Activated CD4-positive, alpha-beta T cell treated with anti-CD3 and anti-CD28 coated beads, Interleukin-2, amount 50 U/mL, for 1 hour (primary cell): ENCODE data around the gene FCER2.

Source experiments
- DNase-seq: peaks from one replicate; pipeline ENCODE4 v3.0.0-alpha.2; 2020

Gene FCER2

DNA sequence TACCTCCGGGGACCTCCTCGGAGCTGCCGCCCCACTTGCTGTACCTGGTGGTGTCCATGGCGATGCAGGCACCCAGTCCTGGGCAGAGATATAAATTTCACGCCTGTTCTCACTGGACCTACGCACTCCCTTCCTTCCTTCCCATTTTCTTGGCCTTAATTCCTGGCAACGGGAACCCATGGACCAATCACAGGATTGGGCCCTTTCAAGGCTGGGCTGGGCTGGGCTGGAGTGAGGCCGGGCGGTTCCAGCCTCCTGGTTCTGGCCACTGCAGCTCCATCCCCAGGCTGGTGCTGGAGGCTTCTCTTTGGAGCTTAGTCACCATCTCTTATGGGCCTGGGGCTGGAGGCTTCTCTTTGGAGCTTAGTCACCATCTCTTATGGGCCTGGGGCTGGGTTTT lies 30.1 kb upstream of the FCER2 start, which contains the start of gene CLEC4G:
Gene CLEC4G, minus strand, starts transcription at position 66 of the 400 bp plus-strand sequence. Its CDS starts 8 bp downstream, at position 58.
- DNase-seq, result no peak

DNA sequence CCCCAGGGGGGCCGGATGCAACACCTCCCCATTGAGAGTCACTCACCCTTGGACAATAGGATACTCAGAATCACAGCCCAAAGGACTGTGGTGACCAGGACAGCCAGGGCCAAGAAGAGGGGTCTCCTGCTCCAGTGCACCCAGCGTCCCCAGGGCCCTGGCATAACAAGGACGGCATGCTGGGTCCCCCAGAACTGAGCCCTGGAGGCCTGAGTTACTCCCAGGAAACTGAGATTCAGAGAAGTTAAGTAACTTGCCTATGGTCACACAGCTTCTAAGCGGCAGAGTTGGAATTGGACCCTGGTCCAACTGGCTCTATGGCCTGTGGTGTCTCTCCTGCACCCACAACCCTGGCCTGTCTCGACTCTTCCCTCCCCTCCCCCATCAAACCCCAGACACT lies 29.7 kb upstream of the FCER2 start:
- no peak for DNase-seq

DNA sequence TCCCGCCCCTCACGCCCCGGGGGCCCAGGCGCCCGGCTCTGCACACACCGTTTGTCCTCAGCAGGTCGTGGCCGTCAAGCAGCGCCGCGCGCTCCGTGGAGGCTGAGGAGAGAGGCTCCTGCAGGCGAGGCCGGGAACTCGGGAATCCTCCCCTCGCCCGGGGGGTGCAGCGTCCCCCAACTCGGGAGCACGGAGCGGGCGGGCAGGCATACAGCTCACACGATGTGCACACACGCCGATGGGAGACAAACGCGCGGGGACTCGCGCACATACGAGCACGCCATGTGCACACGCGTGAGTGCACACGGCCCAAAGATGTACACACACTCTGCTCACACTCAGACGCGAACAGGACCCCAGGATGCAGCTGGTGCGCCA lies 29.3 kb upstream of the FCER2 start:
- DNase-seq, result no peak

GRCh38 chr19:7730286-7731217 lies 28.6 kb upstream of the FCER2 start:
- no peak for DNase-seq

DNA sequence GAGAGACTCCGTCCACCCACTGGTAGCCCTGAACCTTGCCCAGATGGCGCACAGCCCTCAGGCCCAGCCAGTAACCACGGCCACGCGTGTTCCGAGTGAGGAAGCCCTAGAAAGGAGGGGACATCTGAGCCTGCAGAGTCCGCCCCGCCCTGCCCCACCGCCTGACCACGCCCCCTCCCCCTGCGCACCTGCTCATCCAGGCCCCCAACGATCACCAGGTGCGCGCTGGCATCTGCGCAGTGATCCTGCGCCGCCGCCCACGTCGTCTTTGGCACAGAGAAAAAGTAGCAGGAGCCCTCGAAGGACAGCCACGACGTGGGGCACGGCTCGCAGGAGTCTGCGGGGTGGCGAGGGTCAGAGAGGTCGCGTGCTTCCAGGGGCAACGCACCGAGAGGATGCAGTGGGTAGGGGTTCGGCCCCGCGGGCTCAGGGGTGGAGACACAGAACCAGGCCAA lies 27.9 kb upstream of the FCER2 start:
- no peak for DNase-seq

DNA sequence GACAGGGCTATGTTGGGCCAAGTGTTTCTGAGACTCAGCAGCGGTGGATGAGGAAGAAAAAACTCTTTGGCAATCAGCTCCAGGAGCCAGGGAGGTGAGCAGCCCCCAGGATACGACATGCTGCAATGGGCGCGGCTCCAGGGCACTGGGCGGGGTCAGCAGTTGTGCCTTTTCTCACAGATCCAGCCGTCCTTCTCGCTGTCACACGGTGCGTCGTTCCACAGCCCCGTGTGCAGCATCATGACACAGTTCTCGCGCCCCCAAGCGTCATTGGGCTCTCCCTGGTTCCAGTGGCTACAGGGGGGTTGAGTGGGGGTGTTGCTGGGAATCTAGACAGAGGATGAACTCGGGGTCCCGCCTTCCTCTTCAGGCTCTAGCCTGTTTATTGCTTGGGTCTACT lies 27.3 kb upstream of the FCER2 start:
- DNase-seq, result no peak

DNA sequence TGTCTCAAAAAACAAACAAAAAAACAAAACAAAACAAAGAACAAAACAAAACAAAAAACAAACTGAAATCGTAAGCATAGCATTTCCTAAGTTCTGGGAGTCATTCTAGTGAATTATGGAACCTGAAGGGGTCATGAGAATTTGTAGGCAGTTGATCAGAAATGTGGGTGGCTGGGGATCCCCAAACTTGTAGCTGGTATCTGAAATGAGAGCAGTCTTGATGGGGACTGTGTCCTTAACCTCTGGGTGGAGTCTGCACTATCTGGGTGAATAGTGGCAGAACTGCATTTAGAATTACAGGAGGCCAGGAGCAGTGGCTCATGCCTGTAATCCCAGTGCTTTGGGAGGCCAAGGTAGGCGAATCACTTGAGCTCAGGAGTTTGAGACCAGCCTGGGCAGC lies 23.9 kb upstream of the FCER2 start:
- no peak for DNase-seq

DNA sequence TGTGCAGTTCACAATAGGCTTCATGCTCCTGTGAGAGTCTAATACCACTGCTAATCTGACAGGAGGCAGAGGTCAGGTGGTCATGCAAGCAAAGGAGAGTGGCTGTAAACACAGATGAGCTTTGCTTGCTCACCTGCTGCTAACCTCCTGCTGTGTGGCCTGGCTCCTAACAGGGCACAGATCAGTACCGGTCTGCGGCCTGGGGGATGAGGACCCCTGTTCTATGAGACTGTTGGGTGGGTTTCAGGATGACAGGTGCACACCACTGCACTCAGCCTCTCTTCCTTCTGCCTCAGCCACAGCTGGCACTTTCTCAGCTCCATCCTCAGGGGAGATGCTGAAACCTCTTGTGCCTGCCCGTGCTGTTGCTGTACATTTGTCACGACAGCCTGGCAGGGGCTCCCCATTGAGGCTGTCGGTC lies 20.3 kb upstream of the FCER2 start:
- no peak for DNase-seq

GRCh38 chr19:7720351-7720750 lies 18.4 kb upstream of the FCER2 start:
- DNase-seq, result no peak

GRCh38 chr19:7718668-7719067 lies 16.7 kb upstream of the FCER2 start:
- no peak for DNase-seq

DNA sequence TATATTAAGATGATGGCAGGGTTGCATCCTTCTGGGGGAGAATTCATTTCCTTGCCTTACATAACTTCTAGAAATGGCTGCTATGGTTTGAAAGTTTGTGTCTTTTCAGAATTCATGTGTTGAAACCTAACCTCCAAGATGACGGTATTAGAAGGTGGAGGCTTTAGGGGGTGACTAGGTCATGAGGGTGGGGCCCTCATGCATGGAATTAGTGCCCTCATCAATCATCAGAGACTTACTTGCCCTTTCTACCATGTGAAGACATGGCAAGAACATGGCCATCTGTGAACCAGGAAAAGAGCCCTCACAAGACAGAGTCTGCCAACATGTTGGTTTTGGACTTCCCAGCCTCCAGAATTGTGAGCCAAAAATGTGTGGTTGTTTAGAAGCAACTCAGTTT lies 14.8 kb upstream of the FCER2 start:
- DNase-seq, result no peak

GRCh38 chr19:7715671-7716070 lies 13.7 kb upstream of the FCER2 start:
- DNase-seq, result no peak

GRCh38 chr19:7710616-7711015 lies 8.7 kb upstream of the FCER2 start:
- DNase-seq, result no peak

DNA sequence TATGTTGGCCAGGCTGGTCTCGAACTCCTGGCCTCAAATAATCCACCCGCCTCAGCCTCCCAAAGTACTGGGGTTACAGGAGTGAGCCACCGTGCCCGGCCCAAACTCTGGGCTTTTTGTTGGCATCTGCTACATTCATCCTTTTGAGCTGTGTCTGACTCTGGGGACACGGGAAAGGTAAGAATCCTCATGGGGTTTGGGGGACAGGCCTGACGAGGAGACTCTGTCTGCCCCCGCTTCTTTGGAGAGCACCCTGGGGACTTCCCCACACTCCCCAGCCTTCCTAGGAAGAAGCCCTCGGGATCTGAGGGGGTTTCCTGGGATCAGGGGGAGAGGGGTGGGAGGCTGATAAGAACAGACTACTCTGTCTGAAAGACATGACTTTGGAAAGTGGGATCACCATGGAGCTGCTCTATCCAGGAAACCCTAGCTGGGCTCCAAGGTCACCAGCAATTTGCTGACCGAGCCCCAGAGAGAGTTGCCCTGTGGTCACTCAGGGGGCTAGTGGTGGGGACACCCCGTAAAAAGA lies 8.1 kb upstream of the FCER2 start:
- DNase-seq, result no peak

- no peak for DNase-seq
Measured at GRCh38 chr19:7706955-7707456, 5.1 kb upstream of the FCER2 start.

GRCh38 chr19:7706188-7706954 lies 4.4 kb upstream of the FCER2 start:
- DNase-seq, result no peak

GRCh38 chr19:7705387-7706187 lies 3.7 kb upstream of the FCER2 start:
- DNase-seq, result peak; percentile 63

DNA sequence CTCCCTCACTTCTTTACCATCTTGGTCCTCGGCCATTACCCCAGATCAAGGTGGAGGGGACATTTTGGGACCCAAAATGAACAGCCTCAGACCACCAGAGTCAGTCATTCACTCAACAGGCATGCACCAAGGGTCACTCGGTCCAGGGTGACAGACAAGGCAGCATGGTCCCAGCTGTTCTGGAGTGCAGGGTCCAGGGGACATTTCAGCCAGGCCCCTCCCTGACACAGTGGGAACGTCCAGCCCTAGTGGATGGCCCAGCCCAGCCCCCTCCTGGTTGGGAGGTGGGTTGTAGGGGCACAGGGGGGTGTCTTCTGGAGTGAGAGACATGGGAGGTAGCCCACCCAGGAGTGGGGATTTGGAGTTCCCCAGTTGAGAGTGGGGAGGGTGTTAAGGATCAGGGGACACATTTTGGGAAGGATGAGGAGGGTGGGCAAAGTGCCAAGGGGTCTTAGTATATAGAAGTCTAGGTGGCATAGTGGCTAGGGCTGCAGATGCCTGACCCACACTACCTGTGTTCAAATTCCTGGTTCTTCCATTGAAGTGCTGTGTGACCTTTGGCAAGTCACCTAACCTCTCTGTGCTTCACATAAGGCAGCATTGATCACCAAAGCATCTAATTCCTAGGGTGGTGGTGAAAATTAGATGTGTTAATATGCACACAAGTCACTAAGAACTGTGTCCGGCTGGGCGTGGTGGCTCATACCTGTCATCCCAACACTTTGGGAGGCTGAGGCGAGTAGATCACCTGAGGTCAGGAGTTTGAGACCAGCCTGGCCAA lies 2.5 kb upstream of the FCER2 start:
- no peak for DNase-seq

GRCh38 chr19:7703332-7703731 lies 1.4 kb upstream of the FCER2 start:
- no peak for DNase-seq

GRCh38 chr19:7701049-7701653 lies 780 bp downstream of the FCER2 start:
- DNase-seq, result no peak
